Non-pigmented ciliary epithelial cell (primary cell): ENCODE measurements around the gene SPI1.

ENCODE experiments used
- DNase-seq: peaks from one replicate; pipeline ENCODE4 v3.0.0-alpha.2; 2010; ENCODE audit warnings: low read depth

The SPI1 gene

DNA sequence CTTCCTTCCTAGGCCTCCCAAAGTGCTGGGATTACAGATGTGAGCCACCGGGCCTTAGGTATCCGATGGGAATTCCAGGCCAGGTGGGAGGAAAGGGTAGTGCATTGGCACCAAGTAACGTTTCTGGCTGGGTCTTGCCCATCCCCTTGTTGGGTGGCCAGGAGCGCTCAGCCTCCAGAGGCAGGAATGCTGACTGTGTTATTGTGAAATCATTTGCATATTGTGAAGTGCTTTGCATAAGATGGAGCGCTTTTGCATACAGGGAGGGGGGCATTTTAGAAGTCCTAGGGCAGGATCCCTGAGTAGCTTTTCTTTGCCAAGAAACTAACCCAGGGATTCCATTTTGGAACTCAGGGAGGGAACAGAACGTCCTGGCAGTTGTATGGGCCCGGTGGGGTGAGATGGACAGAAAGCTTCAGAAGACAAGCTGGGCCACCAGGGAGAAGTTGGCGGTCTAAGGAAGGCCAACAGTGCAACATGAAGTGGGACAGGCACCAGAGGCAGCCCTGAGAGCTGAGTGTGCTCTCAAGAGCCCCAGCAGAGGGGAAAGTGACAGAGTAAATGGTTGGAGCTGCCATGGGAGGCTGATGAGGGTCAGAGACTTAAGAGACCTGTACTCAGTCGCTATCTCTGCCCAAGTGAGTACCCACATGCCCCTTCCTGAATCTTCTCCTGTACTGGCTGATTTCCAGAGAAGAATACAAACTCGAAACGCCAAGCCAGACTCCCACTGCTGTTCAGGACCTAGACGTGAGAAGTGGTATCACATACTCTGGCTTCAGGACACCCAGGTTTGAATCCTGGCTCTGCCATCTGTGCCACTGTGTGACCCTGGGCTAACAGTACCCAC, 28.8 kb upstream of the SPI1 start:
- DNase-seq = no peak

DNA sequence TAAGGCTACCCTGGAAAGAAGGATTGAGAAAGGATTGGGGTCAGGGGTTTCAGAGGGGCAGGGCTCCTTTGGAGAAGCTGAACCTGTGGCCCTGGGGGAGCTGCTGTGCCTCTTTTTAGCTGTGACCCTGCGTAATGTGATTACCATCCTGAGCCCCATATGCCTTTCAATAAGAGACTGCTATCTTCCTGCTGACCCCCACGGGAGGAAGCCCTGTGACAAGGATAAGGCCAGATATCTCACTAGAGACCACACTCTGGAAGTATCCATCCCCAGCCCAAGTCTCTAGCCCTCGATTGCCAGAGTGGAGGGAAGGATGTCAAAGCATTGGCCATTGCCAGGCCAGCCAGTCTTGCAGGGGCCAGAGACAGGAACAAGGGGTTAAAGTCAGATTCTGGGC, 25.2 kb upstream of the SPI1 start:
- no peak for DNase-seq

DNA sequence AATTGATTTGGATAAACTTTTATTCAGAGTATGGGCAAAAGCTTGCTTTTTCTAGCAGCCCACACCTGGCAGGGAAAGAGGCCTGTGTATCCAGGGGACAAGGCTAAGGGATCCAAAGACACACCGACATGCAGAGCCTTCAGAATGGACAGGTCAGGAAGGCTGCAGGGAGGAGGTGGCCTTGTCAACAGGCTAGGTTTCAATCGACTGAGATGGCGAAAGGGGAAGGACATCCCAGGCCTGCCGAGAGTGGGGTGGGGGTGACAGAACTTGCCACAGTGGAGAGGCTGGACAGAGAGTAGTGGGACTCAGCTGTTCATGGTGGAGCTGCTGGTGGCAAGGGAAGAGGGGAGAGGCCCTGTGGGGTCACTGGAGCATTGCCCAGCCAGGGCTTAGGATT, 24.8 kb upstream of the SPI1 start:
- DNase-seq = no peak

- no peak for DNase-seq
Observed at GRCh38 chr11:47400768-47401279, 22.5 kb upstream of the SPI1 start.

DNA sequence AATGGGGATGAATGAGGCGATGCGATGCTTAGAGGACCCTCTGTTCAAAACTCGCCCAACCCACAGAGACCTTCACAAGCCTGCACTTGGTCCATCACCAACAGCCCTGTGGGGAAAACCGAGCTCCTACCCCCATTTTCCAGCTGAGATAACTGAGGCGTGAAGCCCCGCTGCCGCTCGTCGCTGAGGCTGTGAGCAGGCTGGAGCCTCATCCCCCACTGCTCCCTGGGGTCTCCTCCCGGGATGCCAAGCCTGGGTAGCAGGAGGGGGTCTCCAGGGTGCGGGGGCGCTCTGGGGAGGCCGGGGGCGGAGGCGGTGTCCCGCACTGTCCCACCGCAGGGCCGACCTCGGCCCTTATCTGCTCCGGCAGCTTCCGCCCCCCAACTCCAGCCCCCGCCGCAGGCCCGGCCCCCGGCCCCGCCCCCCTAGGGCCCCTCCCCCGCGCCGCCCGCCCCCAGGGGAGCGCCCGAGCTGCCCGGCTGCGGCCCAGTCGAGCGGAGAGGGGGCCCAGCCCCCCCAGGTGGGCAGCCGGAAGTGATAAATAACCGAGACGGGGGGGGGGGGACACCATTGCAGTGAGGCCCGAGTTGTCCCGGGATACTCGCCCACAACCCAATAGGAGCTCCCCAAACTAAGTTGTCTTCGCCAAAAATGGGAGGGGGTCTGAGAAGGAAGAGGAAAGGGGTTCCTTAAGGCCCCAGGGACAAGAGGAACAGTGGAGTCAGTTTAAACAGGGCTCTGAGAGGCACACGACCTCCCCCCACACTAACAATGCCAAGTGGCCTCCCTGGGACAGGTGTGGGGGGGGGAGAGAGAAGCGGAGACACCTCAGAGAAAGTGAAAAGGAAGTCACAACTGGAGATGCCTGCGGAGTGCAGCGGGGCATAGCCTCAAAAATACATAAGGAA, 21.8 kb upstream of the SPI1 start:
- no peak for DNase-seq

GRCh38 chr11:47398551-47398950, 20.2 kb upstream of the SPI1 start:
- no peak for DNase-seq

GRCh38 chr11:47398011-47398410, 19.7 kb upstream of the SPI1 start:
- no peak for DNase-seq

- DNase-seq = no peak
Observed at GRCh38 chr11:47396049-47396320, 17.6 kb upstream of the SPI1 start.

GRCh38 chr11:47395223-47396048, 17.1 kb upstream of the SPI1 start:
- no peak for DNase-seq

GRCh38 chr11:47394322-47395222, 16.2 kb upstream of the SPI1 start:
- DNase-seq = no peak

- DNase-seq = no peak
Observed at GRCh38 chr11:47394050-47394321, 15.6 kb upstream of the SPI1 start.

- DNase-seq = no peak
Observed at GRCh38 chr11:47393163-47394049, 15.1 kb upstream of the SPI1 start.

- DNase-seq = no peak
Observed at GRCh38 chr11:47392546-47393162, 14.3 kb upstream of the SPI1 start.

- DNase-seq = no peak
Observed at GRCh38 chr11:47391711-47392432, 13.5 kb upstream of the SPI1 start.

- DNase-seq = no peak
Observed at GRCh38 chr11:47391077-47391583, 12.8 kb upstream of the SPI1 start.

DNA sequence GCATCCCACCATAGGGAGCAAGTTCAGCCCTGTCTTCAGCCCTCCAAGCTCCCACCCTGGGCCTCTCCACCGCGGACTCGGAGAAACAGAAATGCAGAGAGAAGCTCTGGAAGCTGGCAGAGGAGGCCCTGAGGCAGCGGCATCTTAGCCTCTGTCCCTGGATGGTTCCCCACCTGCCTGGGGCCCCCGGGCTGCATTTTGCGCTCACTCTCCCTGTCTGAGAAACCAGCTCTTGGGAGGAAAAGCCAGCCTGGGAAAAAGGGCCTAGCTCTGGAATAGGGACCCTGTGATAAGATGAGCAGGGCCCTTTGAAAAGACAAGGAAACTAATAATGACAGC, 12.0 kb upstream of the SPI1 start:
- DNase-seq = no peak

GRCh38 chr11:47389577-47390421, 11.5 kb upstream of the SPI1 start:
- DNase-seq = no peak
